K562 treated with DMSO at 1 percent for 24 hours (cell line): ENCODE data around the gene RASSF4. TPM values are rescaled to one million over a fixed set of nuclear protein-coding genes. Genes with fewer than 3 reads are reported as not detected.

Source experiments
- total RNA-seq: library from RNA; unstranded; fragments of 300-600 nt; gene quantifications from 2 replicates; pipeline ENCODE4 v1.2.3, GENCODE V29; 2022; ENCODE audit warnings: low read depth; ENCODE audit not compliant: insufficient read depth

Gene RASSF4, protein sequence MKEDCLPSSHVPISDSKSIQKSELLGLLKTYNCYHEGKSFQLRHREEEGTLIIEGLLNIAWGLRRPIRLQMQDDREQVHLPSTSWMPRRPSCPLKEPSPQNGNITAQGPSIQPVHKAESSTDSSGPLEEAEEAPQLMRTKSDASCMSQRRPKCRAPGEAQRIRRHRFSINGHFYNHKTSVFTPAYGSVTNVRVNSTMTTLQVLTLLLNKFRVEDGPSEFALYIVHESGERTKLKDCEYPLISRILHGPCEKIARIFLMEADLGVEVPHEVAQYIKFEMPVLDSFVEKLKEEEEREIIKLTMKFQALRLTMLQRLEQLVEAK
- 4.9 TPM in 2 replicates for total RNA-seq

DNA sequence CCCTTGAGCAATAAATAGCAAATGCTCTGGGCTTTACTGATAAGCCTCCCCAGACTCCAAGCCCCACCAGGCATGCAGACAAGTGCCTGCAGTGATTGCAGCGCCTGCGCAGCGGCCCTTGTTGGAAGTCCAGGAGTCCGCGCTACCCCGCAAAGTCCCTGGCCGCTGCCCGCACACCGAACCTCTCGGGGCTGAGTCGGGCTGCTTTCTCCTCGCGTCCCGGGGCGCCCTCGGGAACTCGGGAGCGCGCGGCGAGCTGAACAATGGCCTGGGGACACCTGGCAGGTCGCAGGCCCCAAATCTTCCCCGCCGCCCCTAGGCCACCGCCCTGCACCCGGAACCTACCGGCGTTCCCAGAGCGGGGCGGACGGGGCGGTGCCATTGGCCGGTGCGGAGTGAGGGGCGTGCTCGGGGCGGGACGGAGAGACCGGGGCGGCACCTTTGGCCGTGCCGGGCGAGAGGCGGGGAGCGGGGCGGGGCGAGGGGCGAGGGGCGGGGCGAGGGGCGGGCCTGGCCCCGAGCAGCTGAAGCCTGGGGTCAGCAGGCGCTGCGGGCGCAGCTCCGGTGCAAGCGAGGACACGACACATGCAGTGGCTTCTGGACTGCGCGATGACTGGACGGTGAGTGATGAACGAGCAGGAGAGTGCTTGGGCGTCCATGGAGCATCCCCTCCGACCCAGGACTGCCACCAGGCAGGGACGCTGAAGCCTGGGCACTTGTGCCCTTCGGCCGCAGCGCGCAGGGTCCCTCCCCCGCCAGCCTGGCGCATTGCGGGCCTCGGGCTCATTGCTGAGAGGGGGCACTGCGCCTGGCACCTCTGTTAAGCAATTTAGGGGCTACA, at the start of gene RASSF4:
Gene RASSF4 (plus strand): TSS at position 556 of the 841 bp plus-strand sequence. CDS start 10,401 bp downstream, outside the sequence.

DNA sequence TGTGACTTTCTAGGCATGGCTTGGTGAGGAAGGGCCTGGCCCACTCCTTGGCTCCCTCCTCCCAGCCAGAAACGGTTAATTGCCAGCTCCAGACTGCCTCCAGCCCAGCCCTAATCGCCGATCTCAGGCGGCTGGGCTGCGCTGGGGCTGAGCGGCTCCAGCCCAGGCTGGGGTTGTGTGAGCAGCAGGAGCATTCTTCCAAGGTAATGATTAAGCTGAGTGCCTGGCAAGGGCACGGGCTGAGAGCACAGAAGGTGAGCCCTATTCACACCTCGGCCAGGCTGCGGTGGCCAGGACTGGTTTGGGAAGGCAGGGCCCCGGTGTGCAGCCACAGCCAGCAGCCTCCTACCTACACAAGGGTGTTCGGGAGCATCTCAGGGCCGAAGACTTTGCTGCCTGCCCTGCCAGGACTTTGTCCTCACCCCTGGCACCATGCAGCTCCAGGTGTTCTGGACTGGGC, 48.5 kb upstream of the RASSF4 start, which contains the start of gene TMEM72:
Gene TMEM72 (plus strand): TSS at position 257 of the 460 bp plus-strand sequence. CDS start 176 bp downstream, at position 433.

DNA sequence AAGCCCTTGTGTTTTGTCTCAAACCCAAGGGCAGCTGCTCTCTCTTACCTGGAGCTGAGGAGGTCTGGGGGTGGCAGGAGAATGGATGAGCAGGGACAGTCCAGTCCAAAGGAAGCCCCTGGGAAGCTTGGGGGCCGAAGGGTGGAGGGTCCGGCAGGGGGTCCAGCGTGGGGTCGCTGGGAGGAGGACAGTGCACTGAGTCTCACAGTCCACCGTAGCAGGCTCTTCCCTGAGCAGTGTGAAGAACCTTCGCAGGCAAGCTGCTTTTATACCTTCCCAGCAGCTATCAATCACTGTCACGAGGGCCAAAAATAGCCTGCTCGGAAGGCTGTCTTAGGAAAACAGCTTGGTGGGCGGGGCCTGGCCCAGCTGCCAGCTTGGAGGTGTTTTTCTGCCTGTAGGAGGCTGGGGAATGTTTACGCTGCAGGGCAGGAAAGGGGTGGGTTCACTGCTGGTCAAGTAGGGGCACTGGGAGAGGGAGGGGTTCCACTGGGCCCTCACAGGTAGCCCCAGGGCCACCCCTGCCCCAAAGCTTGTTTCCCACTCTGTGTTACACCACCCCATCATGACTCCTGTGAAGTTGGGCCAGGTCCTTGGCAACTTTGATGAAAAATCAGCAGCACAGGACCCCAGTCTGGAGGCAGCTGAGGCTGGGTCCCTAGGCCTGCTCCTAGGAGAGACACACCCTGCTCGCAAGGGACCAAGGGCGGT, 19.1 kb downstream of the RASSF4 start, which contains the start of gene DEPP1:
Gene DEPP1 (minus strand): TSS at position 240 of the 711 bp plus-strand sequence. CDS start 779 bp downstream, outside the sequence.

GRCh38 chr10:45000752-45001380, 41.3 kb downstream of the RASSF4 start, which contains the start of gene ZNF22:
Gene ZNF22 (plus strand): TSS chr10:45000923. CDS start chr10:45003369, 2,446 bp downstream.

Other genes with a start within 250 kb of the RASSF4 start
- gene TMEM72, start 48.5 kb upstream of the RASSF4 start, total RNA-seq = not detected in 2 replicates
- 7.9 and 10.3 TPM in 2 replicates for gene DEPP1, start 19.0 kb downstream of the RASSF4 start, total RNA-seq
- gene ZNF22, start 41.1 kb downstream of the RASSF4 start, total RNA-seq = 21.8 and 22.7 TPM in 2 replicates